Naive thymus-derived CD4-positive, alpha-beta T cell (primary cell): ENCODE results near the gene BCL2L11. TPM values are rescaled to one million over a fixed set of nuclear protein-coding genes. Genes with fewer than 3 reads are reported as not detected.
A peak's percentile ranks its signal among the peaks of the same experiment; 100 is the strongest.

ENCODE experiments used
- ATAC-seq: fragments of 150-1000 bp; cut with Tn5 transposase; 2 replicates; pipeline ENCODE4 v1.10.0; 2021; ENCODE audit warnings: mild to moderate bottlenecking, moderate library complexity
- CTCF ChIA-PET: fragments of 350-600 bp; sonication (Branson Sonifier 250); formaldehyde crosslinking; loops from one replicate; lab custom pipeline; 2021; ENCODE audit warnings: antibody characterized with exemption; lab: Charles Lee
- POLR2A ChIA-PET: fragments of 350-600 bp; sonication (Branson Sonifier 250); formaldehyde crosslinking; loops from one replicate; lab custom pipeline; 2021; ENCODE audit warnings: antibody characterized with exemption, inconsistent platforms; lab: Charles Lee
- DNase-seq, 9 donors: peaks; one replicate each; pipeline versions ENCODE4 v3.0.0 to v3.0.0-alpha.2; 2020 to 2022; ENCODE audit warnings: mixed read lengths in 1 of 9
- H3K27ac ChIP-seq: one replicate; pipeline ENCODE4 v1.7.0; 2013; ENCODE audit warnings: mild to moderate bottlenecking, low read depth, low read length, moderate library complexity
- H3K27me3 ChIP-seq, 2 donors: one replicate each; pipeline ENCODE4 v1.7.0; 2013; ENCODE audit warnings: low read length in 2 of 2, mild to moderate bottlenecking in 2 of 2, moderate library complexity in 2 of 2; ENCODE audit not compliant: control insufficient read depth in 2 of 2, insufficient read depth in 2 of 2
- H3K36me3 ChIP-seq, 3 experiments: 1 replicate in 2 of 3; 2 replicates in 1 of 3; pipeline ENCODE4 v1.7.0; 2013; ENCODE audit warnings: low read length in 3 of 3, mild to moderate bottlenecking in 3 of 3, moderate library complexity in 1 of 3; ENCODE audit not compliant: insufficient read depth in 3 of 3, control insufficient read depth in 2 of 3
- H3K4me1 ChIP-seq, 2 donors: one replicate each; pipeline ENCODE4 v1.7.0; 2013; ENCODE audit warnings: low read length in 2 of 2, mild to moderate bottlenecking in 2 of 2, moderate library complexity in 1 of 2; ENCODE audit not compliant: control insufficient read depth in 2 of 2, insufficient read depth in 2 of 2
- H3K4me3 ChIP-seq: 2 replicates; pipeline ENCODE4 v1.7.0; 2013; ENCODE audit warnings: mild to moderate bottlenecking, low read length
- H3K9me3 ChIP-seq, 3 experiments: 1 replicate in 2 of 3; 2 replicates in 1 of 3; pipeline ENCODE4 v1.7.0; 2013; ENCODE audit warnings: low read length in 3 of 3; ENCODE audit not compliant: control insufficient read depth in 2 of 3
- H3K27ac Mint-ChIP-seq, 9 donors: one replicate each; pipeline ENCODE4 v1.8.0; 2020 to 2022; ENCODE audit warnings: mixed read lengths in 9 of 9, mild to moderate bottlenecking in 8 of 9, moderate library complexity in 5 of 9, inconsistent platforms in 2 of 9
- H3K27me3 Mint-ChIP-seq, 5 donors: one replicate each; pipeline ENCODE4 v1.8.0; 2021 to 2022; ENCODE audit warnings: mixed read lengths in 5 of 5, mild to moderate bottlenecking in 1 of 5
- H3K36me3 Mint-ChIP-seq, 5 donors: one replicate each; pipeline ENCODE4 v1.8.0; 2020 to 2022; ENCODE audit warnings: mixed read lengths in 5 of 5, mild to moderate bottlenecking in 3 of 5, inconsistent platforms in 1 of 5
- H3K4me1 Mint-ChIP-seq, 7 donors: one replicate each; pipeline ENCODE4 v1.8.0; 2020 to 2022; ENCODE audit warnings: mixed read lengths in 7 of 7, mild to moderate bottlenecking in 3 of 7, inconsistent platforms in 1 of 7
- H3K4me3 Mint-ChIP-seq, 10 donors: one replicate each; pipeline ENCODE4 v1.8.0; 2020 to 2022; ENCODE audit warnings: mild to moderate bottlenecking in 10 of 10, mixed read lengths in 10 of 10, moderate library complexity in 6 of 10, inconsistent platforms in 2 of 10
- H3K9me3 Mint-ChIP-seq, 11 donors: one replicate each; pipeline ENCODE4 v1.8.0; 2020 to 2022; ENCODE audit warnings: mixed read lengths in 11 of 11, mild to moderate bottlenecking in 4 of 11, inconsistent platforms in 1 of 11, moderate library complexity in 1 of 11
- intact Hi-C, 2 donors: fragments of 100-400 bp; cut with micrococcal nuclease; formaldehyde crosslinking; loops; one replicate each; pipeline ENCODE4 v1.15.1; 2023
- polyA plus RNA-seq, 2 donors: library from polyadenylated mRNA; unstranded; fragments of 300-500 nt; fragmentation: Illumina TruSeq; gene quantifications; one replicate each; pipeline ENCODE4 v1.2.3, GENCODE V29; 2021
- total RNA-seq, 6 experiments: library from RNA in 5 of 6; stranded (reverse) in 5 of 6; gene quantifications; 1 replicate in 5 of 6; 2 replicates in 1 of 6; pipeline ENCODE4 v1.2.3 and lab custom pipeline; 2021 to 2026

Gene BCL2L11
- total and polyA plus RNA-seq, 7 experiments from 2014 or later, result 12.3 to 67.6 (median 38.5) TPM

DNA sequence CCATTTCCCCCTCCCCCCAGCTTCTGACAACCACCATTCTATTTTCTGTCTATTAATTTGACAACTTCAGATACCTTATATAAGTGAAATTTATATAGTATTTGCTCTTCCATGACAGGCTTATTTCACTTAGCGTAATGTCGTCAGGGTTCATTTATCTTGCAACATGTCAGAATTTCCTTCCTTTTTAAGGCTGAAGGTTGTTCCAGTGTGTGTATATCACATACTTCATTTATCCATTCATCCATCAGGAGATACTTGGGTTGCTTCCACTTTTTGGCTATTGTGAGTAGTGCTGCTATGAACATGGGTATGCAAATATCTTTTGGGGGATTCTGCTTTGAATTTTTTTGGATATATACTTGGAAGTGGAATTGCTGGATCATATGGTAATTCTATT lies 7.4 kb downstream of the BCL2L11 start:
- DNase-seq (no peak), ATAC-seq (no peak)
- POLR2A ChIA-PET, result no interaction called here
- Histone ChIP-seq H3K27ac (no peak overlapping the region), H3K9me3 (no peaks in the 10 kb centered on the region), H3K4me3 (no peak overlapping the region), H3K36me3 (peaks cover 0 to 10% (median 0%) of the 10 kb centered on the region in 3 experiments), H3K27me3 (no peaks in the 10 kb centered on the region), H3K4me1 (peaks cover 0 to 9% of the 10 kb centered on the region in 2 donors)
- intact Hi-C loops, result loop anchor here in 1 of 2 donors (10.0 kb wide), 1 partner anchor 923 kb away; the partner anchor contains the start of gene NPHP1
- CTCF ChIA-PET, result no interaction called here
- Mint-ChIP-seq H3K9me3 (no peaks in the 10 kb centered on the region), H3K36me3 (peaks cover 0 to 65% (median 56%) of the 10 kb centered on the region in 5 donors), H3K27ac (no peak overlapping the region), H3K4me3 (no peak overlapping the region), H3K27me3 (peaks cover 0 to 12% (median 0%) of the 10 kb centered on the region in 5 donors), H3K4me1 (peaks cover 24 to 65% (median 41%) of the 10 kb centered on the region in 7 donors)

DNA sequence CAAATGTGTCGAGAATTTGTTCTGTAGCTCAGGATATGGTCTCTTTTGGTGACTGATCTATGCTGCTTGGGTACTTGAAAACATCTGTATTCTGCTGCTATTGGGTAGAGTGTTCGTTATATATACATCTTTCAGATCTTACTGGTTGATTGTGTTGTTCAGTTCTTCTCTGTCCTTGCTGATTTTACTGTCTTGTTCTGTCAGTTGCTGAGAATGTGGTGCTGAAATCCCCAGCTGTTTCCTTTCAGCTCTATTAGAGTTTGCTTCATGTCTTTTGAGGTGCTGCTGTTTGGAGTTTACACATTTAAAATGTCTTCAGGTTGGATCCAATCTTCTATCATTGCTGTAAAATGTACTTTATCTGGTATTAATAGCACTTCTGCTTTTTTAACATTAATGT lies 12.9 kb downstream of the BCL2L11 start:
- H3K27me3 ChIP-seq, result no peaks in the 10 kb centered on the region
- no peaks in the 10 kb centered on the region for H3K9me3 ChIP-seq
- no peak for DNase-seq
- no peaks in the 10 kb centered on the region for H3K36me3 ChIP-seq
- ChIA-PET POLR2A (interaction anchor here (1.9 kb wide), 1 partner anchor 13 kb away, joined by 7 read pairs; the partner anchor contains the start of gene BCL2L11), CTCF (no interaction called here)
- no peak overlapping the region for H3K4me3 Mint-ChIP-seq
- intact Hi-C loops, result loop anchor here in 1 of 2 donors (2.0 kb wide), 1 partner anchor 13 kb away; the partner anchor contains the start of gene BCL2L11
- no peak overlapping the region for H3K27ac ChIP-seq
- no peaks in the 10 kb centered on the region for H3K9me3 Mint-ChIP-seq
- no peaks in the 10 kb centered on the region for H3K27me3 Mint-ChIP-seq
- H3K36me3 Mint-ChIP-seq, result peaks cover 6 to 56% (median 37%) of the 10 kb centered on the region in 5 donors
- no peak overlapping the region for H3K27ac Mint-ChIP-seq
- H3K4me1 Mint-ChIP-seq, result peaks cover 28 to 53% (median 41%) of the 10 kb centered on the region in 7 donors
- H3K4me3 ChIP-seq, result no peak overlapping the region
- no peaks in the 10 kb centered on the region for H3K4me1 ChIP-seq
- no peak for ATAC-seq

DNA sequence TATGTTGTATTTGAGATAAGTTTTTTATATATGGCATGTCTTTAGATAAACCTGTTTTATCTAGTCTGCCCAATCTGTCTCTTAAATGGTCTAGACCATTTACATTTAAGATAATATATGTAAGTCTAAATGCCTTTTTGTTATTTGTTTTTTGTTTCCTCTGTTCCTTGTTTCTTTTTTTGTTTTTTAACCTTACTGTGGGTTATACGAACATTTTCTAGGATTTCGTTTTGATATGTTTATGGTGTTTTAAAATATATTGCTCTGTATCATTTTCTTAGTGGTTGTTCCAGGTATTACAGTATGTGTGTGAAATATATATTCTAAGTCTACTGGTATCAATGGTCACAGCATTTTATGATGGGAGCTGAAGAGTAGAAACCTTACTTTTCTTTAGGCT lies 13.3 kb downstream of the BCL2L11 start:
- H3K36me3 Mint-ChIP-seq, result peaks cover 6 to 52% (median 34%) of the 10 kb centered on the region in 5 donors

DNA sequence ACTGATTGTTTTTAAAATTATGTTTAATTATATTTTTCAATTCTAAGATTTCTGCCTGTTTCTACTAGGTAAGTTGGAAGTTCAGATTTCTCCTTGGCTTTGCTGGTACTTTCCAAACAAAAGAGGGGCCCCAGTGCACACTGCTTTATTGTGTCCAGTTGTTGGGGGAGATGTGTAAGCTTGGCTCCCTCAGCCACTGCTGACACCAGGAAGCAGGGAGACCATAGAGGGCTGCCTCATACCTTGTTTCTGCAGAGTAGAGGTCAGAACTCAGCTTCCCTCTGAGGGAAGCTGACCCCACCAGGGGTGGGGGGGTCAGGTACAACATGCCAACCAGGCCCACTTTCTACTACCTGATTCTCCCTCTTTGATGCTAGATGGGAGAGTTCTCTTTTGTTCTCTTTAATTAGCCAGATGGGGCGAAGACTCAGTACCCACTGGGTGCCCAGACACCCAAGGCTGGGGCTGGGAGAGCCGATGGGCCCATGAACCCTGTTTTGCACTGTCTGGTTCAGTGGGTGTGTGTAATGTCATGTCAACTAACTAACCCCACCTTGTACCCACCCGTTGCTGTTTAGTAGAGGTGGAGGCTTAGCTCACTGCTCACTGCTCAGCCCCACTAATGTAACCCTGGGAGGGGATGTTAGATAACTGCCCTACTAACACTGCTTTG lies 14.7 kb downstream of the BCL2L11 start:
- POLR2A ChIA-PET, result no interaction called here

More for the DNA sequence above, 13.3 kb downstream of the BCL2L11 start:
- ATAC-seq, result no peak
- Histone ChIP-seq H3K36me3 (peaks cover 0 to under 1% (median 0%) of the 10 kb centered on the region in 3 experiments), H3K4me1 (no peaks in the 10 kb centered on the region), H3K9me3 (no peaks in the 10 kb centered on the region), H3K27ac (no peak overlapping the region), H3K4me3 (no peak overlapping the region), H3K27me3 (no peaks in the 10 kb centered on the region)
- Mint-ChIP-seq H3K27ac (no peak overlapping the region), H3K27me3 (no peaks in the 10 kb centered on the region), H3K9me3 (no peaks in the 10 kb centered on the region), H3K4me1 (peaks cover 23 to 49% (median 36%) of the 10 kb centered on the region in 7 donors), H3K4me3 (no peak overlapping the region)
- ChIA-PET CTCF (no interaction called here), POLR2A (interaction anchor here (1.9 kb wide), 1 partner anchor 14 kb away, joined by 7 read pairs; the partner anchor contains the start of gene BCL2L11)
- intact Hi-C loops, result loop anchor here in 1 of 2 donors (2.0 kb wide), 1 partner anchor 13 kb away; the partner anchor contains the start of gene BCL2L11
- DNase-seq, result no peak

DNA sequence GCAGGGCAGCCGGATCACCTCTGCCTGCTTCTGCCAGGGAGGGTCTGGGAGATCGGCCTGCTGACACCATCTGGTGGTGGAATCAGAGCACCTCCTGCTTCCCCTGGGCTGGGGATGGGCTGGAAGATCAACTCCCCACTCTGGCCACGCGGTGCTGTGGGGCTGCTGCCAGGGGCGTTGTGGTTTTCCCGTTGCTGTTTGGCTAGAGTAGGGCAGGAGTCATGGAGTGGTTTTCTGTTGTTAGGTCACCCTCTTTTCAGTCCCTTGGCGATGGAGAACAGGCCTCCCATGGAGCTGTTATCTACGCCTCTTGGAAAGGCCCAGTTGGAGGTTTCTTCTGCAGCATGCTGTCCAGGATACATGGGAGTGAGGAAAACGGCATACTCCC lies 15.2 kb downstream of the BCL2L11 start:
- Mint-ChIP-seq H3K36me3 (peaks cover 6 to 54% (median 35%) of the 10 kb centered on the region in 5 donors), H3K9me3 (peaks cover 0 to 2% (median 0%) of the 10 kb centered on the region in 11 donors), H3K4me1 (peaks cover 17 to 43% (median 29%) of the 10 kb centered on the region in 7 donors), H3K27me3 (no peaks in the 10 kb centered on the region), H3K27ac (peak overlapping the region in 1 of 9 donors; percentile 35), H3K4me3 (no peak overlapping the region)
- CTCF ChIA-PET, result no interaction called here
- H3K36me3 ChIP-seq, result peaks cover 0 to 8% (median 0%) of the 10 kb centered on the region in 3 experiments
- no peak overlapping the region for H3K27ac ChIP-seq
- intact Hi-C loops, result loop anchor here in 1 of 2 donors (2.0 kb wide), 1 partner anchor 15 kb away; the partner anchor contains the start of gene BCL2L11
- ATAC-seq (peak; percentile 52), DNase-seq (no peak)
- no peaks in the 10 kb centered on the region for H3K9me3 ChIP-seq
- no peaks in the 10 kb centered on the region for H3K27me3 ChIP-seq
- H3K4me3 ChIP-seq, result no peak overlapping the region
- no peaks in the 10 kb centered on the region for H3K4me1 ChIP-seq
- POLR2A ChIA-PET, result no interaction called here

More for the DNA sequence above, 14.7 kb downstream of the BCL2L11 start:
- ATAC-seq, result no peak
- peaks cover 0 to 8% (median 0%) of the 10 kb centered on the region in 3 experiments for H3K36me3 ChIP-seq
- H3K4me1 Mint-ChIP-seq, result peaks cover 21 to 47% (median 34%) of the 10 kb centered on the region in 7 donors
- H3K27ac Mint-ChIP-seq, result peak overlapping the region in 1 of 9 donors; percentile 41
- no peaks in the 10 kb centered on the region for H3K9me3 ChIP-seq
- H3K9me3 Mint-ChIP-seq, result no peaks in the 10 kb centered on the region
- no peak overlapping the region for H3K4me3 ChIP-seq
- H3K27me3 ChIP-seq, result no peaks in the 10 kb centered on the region
- DNase-seq, result no peak
- CTCF ChIA-PET, result no interaction called here
- H3K27me3 Mint-ChIP-seq, result no peaks in the 10 kb centered on the region
- no peak overlapping the region for H3K4me3 Mint-ChIP-seq
- no peaks in the 10 kb centered on the region for H3K4me1 ChIP-seq
- H3K36me3 Mint-ChIP-seq, result peaks cover 6 to 53% (median 35%) of the 10 kb centered on the region in 5 donors
- no peak overlapping the region for H3K27ac ChIP-seq
- intact Hi-C loops, result loop anchor here in 1 of 2 donors (2.0 kb wide), 1 partner anchor 15 kb away; the partner anchor contains the start of gene BCL2L11

DNA sequence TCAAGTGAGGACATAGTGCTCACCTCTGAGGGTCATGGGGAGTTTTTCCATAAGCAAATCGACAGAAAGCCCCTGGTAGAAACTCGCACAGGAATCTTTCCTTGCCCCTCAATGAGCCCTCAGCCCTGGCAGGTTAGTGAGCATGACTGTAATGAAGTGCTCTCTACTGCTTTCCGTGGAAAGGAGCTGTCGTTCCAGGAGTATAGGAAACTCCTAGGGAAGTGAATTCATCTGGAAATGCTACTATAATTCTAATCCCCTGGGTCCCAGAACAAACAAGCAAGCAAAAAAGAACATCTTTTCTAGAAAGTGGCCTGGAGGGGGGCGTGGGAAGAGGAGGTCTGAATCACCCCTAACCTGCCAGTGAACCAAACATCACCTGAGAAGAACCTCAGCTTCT lies 18.1 kb downstream of the BCL2L11 start:
- Mint-ChIP-seq H3K27me3 (peaks cover 0 to 5% (median 0%) of the 10 kb centered on the region in 5 donors), H3K9me3 (peaks cover 0 to 3% (median 0%) of the 10 kb centered on the region in 11 donors), H3K27ac (peak overlapping the region in 1 of 9 donors; percentile 15), H3K36me3 (peaks cover 6 to 54% (median 33%) of the 10 kb centered on the region in 5 donors), H3K4me3 (no peak overlapping the region), H3K4me1 (peaks cover 15 to 34% (median 26%) of the 10 kb centered on the region in 7 donors)
- no peak for DNase-seq
- H3K4me1 ChIP-seq, result no peaks in the 10 kb centered on the region
- ChIA-PET POLR2A (no interaction called here), CTCF (no interaction called here)
- no peaks in the 10 kb centered on the region for H3K27me3 ChIP-seq
- no peak for ATAC-seq
- no peak overlapping the region for H3K27ac ChIP-seq
- no peaks in the 10 kb centered on the region for H3K9me3 ChIP-seq
- intact Hi-C loops, result no loop called here
- peaks cover 0 to 8% (median 0%) of the 10 kb centered on the region in 3 experiments for H3K36me3 ChIP-seq
- H3K4me3 ChIP-seq, result no peak overlapping the region
